HG03439 (cell line): ENCODE measurements around the gene UST.
"Not testable (repeated sequence)": the region's sequence is repeated elsewhere in the genome, so short reads cannot be mapped to it uniquely, and the experiment has no call there.

ENCODE experiments used
- ATAC-seq: cut with Tn5 transposase; IDR thresholded peaks from one replicate; pipeline ENCODE4 v1.9.1; 2021; ENCODE audit warnings: mild to moderate bottlenecking, moderate library complexity; ENCODE audit not compliant: unreplicated experiment

The UST gene

GRCh38 chr6:148890652-148891404, 144.0 kb downstream of the UST start:
- ATAC-seq = no peak

- ATAC-seq = no peak
Observed at GRCh38 chr6:148891405-148891783, 144.6 kb downstream of the UST start.

DNA sequence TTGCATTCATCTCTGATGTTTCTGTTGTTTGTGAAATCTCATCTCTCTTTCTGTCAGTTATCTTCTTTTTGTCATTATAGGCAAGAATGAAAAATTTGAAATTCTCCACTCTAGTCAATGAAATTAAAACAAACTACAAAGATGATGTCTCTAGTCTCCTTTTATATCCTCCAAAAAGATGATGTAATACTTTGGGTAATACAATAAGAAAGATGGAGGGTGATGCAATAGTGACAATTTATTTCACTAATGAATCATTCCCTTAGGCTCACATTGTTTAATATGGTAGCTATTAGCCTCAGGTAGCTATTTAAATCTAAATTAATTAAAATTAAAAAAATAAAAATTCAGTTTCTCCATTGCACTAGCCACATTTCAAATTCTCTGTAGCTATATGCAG, 145.4 kb downstream of the UST start:
- ATAC-seq = no peak

DNA sequence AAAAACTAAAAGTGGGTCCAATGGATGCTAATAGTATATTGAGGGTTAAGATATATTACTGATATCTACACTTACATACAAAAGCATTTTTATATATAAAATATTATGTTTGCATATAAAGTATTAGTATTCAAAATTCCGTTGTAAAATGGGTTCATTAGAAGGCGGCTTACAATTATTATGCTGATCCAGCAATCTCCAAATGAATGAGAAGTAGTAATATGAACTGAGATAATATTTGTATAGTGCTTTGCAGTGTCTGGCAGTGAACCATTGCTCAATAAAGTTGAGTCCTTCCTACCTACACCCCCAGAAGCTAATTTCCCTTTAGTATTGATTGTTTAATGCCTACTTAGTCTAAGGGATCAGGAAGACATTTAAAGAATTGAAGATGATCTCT, 146.2 kb downstream of the UST start:
- no peak for ATAC-seq

GRCh38 chr6:148893481-148893880, 146.7 kb downstream of the UST start:
- no peak for ATAC-seq

- ATAC-seq = no peak
Observed at GRCh38 chr6:148898376-148899014, 151.7 kb downstream of the UST start.

DNA sequence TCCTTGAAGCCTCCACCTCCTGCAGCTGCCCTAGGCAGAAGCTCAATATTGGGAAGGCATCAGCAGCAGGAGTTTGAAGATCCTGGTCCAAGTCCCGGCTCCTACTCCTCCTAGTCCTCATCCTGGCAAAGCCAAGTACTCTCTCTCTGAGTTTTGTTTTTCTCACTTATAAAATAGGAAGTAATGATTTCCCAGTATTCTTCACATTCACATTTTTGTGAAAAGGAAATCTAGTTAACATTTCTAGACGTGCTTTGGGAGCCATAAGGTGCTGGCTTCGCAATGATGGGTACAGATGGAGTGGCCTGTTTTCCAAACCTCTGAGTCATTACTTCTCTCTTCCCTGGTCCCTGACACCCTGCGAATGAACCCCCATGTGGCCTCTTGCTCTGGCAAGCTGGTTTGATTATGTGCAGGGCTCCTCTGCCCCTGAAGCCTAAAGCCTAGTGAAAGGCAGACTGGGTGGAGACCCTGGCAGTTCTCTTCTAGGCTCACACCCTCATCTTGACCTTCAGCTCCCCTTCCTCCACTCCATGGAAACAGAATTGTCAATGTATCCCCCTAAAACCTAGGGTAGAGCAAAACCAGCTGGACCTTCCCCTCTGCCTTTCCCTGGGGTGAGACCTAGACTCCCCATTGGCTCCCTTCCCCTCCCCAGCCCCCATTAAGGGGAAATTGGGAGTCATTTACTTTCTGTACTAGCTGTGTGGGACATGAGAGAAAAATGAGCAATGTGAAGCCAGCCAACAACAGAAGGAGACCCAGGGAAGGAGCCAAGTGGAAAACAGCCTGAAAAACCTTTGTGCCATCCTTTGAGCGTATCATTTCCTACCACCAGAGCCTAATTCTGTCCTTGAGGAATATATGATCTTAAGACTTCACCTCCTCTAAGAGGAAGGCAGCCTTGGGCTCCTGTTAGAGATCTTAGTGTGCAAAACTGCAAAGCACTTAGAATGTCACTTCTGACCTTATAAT, 158.4 kb downstream of the UST start:
- ATAC-seq = no peak

GRCh38 chr6:148905901-148906300, 159.1 kb downstream of the UST start:
- no peak for ATAC-seq

- ATAC-seq = no peak
Observed at GRCh38 chr6:148906386-148906785, 159.6 kb downstream of the UST start.

DNA sequence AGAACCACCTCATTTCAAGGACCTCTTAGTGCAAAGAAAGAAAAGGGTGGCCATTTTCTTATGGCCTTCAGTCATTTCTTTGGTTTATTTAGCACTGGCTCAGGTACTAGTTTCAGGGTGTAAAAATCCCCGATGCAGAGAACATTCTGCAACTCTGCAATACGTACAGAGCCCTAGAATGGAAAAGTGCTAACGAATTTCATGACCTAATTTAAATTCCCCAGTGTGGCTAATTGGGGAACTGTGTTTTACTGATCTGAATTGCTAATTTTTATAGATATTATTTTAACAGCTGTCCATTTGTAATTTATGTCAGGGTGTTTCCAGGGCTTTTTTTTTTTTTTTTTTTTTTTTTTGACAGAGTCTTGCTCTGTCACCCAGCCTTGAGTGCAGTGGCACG, 160.7 kb downstream of the UST start:
- no peak for ATAC-seq

- ATAC-seq = no peak
Observed at GRCh38 chr6:148912252-148912651, 165.4 kb downstream of the UST start.

GRCh38 chr6:148915810-148916209, 169.0 kb downstream of the UST start:
- ATAC-seq = no peak

GRCh38 chr6:148916485-148916884, 169.7 kb downstream of the UST start:
- not testable (repeated sequence) for ATAC-seq

DNA sequence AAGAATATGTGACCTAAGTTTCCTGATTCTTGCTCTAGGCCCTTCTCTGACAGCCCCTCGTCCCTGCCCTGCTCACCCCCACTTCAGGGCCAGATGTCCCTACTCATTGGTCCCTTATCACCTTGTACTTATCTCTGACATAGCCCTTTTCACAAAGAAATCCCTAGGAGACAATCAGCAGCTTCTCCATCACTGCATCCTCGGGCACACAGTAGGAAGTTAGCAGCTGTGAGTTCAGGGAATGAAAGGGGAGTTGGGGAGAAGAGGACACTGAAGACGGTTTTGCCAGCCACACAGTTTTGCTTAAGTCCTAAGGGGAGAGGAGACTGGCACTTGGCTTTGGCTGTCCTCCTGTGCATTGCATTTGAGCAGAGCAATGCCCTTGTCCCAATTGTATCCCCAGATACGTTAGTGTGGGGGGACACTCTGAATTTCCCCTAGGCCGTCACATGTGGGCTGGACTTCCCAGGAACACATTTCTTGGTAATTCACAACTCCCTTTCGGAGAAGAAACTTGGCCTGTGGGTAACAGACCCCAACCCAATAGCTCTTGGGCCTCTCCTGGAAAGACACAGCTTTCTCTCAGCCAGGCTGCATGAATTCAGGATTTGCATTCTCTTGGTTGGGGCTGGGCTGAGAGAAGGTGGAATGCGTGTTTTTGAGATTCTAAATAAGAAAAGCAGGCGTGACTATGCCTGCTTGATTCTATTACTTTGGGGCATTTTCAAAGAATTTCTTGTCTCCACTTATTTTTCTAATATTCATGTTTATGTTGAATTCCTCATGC, 177.6 kb downstream of the UST start:
- ATAC-seq = no peak

GRCh38 chr6:148925701-148926100, 178.9 kb downstream of the UST start:
- no peak for ATAC-seq

DNA sequence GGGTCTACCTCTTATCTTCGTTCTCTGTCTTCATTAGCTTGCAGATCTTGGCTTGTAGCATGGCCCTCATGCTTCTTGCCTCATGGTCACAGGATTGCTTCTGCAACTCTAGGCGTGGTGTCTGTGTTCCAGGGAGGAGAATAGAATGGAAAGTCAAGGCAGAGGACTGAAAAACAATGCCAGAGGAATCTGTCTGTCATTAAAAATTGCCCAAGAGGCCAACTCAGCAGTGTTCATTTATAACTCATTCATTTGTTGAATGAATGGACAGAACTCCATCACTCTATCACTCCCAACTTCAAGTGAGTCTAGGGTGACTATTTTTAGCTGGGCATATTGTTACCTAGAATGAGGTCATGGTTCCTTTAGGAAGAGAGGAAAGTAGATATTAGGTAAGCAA, 179.6 kb downstream of the UST start:
- ATAC-seq = no peak

DNA sequence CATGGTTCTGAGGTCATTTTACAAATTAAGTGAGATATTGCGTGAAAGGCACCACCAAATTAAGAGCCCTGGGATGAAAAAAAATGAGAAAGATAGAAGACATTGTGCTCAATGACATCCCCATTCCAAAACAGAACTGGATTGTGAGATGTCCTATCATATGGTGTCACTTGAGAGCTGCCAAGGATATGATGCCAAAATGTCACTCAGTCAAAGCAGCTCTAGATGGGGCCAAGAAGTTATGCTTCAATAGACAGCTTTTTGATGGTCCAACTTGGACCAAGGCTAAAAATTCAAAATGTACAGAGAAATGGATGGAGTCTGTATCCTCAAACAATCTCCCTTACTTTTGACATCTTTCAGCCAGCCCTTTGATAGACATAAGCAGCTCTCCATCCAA, 180.8 kb downstream of the UST start:
- no peak for ATAC-seq

GRCh38 chr6:148928811-148929210, 182.0 kb downstream of the UST start:
- no peak for ATAC-seq

DNA sequence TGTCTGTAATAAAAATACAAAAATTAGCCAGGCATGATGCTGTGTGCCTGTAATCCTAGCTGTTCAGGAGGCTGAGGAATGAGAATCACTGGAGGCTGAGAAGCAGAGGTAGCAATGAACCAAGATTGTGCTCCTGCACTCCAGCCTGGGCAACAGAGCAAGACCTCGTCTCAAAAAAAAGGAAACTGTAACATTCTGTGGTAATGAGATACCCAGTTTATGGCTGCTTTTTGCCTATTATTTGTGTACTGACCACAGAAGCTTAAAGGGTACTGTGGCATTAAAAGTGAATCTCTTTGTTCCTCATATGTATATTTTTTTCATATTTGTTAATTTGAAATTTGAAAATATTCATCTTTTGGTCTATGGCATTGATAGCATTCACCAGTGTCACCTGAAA, 185.4 kb downstream of the UST start:
- no peak for ATAC-seq

- ATAC-seq = no peak
Observed at GRCh38 chr6:148932731-148933130, 185.9 kb downstream of the UST start.

- ATAC-seq = no peak
Observed at GRCh38 chr6:148934539-148934938, 187.7 kb downstream of the UST start.
